HG02642 (cell line): ENCODE results near the gene GAREM1.

ENCODE experiments used
- ATAC-seq: cut with Tn5 transposase; IDR thresholded peaks from one replicate; pipeline ENCODE4 v1.9.1; 2021; ENCODE audit warnings: mild to moderate bottlenecking; ENCODE audit not compliant: unreplicated experiment, poor library complexity

GAREM1 gene

DNA sequence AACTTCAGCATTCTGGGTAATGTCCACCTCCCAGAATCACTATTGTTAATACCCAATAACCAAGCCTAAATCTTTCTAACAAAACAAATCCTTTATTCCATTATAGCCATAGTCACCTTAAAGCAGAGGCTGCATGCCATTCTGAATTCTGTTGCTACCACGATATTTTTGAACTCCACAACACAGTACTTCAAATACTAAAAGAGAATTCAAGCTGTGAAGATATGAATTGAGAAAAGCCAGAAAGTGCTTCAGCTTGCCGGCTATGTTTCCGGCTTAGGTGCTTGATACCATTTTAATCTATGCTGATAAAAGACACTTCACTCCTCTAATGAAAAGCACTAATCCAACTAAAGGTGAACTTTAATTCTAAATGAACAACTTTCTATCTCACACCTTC, 41.3 kb downstream of the GAREM1 start:
- ATAC-seq: no peak

DNA sequence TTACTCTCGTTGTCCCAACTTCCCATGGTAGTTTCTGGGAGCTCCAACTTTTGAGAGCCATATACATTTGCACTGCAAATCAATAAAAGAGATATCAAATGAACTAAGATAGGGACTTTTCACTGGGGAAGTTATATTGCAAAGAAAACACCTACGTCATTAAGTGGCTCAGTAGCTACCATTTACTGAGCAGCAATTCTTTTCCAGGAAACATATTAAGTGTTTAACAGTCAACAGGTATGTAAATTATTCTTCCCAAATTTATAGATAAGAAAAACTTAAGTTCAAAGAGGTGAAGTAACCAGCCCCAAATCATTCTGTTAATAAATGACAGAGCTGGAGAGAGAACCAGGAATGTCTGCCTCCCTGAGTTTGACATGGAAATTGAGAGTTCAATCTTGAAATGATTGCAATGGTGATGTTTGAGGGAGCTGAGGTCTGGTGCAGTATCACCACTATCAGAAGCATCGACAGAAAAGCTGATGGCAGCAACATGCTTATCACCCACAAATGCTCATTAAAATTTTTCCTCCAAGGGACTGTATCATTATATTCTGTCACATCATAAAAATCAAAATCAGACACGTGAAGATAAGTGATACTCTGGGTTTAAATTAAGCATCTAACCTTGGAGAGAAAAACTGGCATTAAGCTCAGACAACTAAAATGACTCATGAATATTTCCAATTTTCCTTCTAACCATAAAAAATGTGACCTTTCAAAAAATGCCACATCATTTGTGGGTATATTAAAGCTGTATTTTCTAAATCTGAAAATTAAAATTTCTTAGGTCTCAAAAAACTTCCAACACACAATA, 43.4 kb downstream of the GAREM1 start:
- ATAC-seq: no peak

DNA sequence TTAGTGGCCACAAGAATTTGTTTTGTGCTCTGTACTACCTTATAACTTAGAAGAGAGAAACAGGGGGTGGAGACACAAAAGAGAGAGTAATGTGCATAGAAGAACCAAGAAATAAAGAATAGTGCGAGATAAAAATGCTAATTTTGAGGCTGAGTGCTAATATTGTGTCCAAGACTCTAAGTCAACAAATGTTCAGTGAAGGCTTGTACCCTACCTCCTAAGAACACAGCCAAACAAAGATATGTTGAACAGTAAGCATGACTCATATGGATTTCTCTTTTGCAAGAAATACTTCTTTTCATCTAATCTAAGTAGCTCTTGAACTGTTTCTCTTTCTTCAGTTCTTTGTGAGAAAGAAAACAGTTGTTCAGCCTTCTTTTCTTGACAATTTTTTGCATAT, 45.2 kb downstream of the GAREM1 start:
- no peak for ATAC-seq

DNA sequence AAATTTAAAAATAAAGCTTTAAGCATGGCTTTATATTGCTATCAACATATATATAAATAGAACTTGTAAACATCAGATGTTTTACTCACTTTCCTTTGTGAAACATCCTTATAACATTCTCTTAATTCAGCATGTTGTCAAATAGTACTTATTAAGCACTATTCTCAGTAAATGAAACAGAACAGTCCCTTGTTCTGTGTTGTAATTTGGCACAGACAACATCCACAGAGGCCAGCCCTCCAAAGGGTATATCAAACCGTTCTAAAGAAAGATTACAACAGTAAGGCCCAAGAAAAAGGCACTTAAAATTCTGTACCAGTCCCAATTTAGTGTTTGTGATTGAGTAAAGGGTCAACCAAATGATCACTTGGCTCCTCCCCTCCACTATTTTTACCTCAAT, 46.0 kb downstream of the GAREM1 start:
- ATAC-seq: no peak

DNA sequence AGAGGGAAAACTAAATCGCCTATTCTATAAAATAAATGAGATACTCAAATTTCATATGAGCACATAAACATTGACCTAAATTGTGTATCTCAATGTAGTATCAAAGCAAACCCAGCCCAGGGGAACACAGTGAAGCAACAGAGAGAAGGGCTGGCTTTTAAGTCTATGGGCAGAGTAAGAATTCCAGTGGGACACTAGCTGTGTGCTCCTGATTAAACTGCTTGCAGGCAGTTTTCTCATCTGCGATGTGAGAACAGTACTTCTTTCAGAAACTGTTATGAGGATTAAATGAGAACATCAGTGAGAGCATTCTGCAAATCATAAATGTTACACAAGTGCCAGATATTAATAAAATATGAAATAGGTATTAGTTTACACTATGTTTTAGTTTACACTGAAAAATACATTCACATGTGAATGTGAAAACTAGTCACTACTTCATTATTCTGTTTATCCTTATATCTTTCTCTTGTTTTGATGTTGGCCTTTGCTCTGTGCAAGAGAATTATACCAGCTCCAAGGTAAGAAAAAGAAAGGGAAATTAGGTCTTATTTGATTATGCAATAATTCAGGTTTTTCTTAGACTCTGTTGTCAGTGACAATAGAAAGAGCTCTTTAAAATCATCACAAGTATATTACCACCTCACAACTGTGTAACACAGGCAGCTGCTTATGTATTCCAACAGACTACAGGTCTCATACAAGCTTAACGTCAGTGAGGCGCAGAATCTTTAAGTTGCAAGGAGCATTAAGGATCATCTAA, 47.5 kb downstream of the GAREM1 start:
- ATAC-seq: no peak

DNA sequence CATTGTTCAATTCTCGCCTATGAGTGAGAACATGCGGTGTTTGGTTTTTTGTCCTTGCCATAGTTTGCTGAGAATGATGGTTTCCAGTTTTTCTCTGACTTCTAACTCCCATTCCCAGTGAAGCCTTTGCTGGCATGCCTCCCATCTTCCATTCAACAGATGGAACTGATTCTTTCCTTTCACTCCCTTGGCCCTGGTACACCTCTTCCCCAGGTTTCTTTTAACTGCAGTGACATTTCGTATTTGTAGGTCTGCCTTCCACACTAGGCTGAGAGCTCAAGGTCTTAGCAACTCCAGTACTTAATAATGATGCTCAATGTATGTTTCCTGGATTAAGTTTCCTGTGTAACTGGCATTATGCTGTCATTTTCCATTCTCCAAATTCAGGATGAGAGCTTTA, 48.5 kb downstream of the GAREM1 start:
- no peak for ATAC-seq

DNA sequence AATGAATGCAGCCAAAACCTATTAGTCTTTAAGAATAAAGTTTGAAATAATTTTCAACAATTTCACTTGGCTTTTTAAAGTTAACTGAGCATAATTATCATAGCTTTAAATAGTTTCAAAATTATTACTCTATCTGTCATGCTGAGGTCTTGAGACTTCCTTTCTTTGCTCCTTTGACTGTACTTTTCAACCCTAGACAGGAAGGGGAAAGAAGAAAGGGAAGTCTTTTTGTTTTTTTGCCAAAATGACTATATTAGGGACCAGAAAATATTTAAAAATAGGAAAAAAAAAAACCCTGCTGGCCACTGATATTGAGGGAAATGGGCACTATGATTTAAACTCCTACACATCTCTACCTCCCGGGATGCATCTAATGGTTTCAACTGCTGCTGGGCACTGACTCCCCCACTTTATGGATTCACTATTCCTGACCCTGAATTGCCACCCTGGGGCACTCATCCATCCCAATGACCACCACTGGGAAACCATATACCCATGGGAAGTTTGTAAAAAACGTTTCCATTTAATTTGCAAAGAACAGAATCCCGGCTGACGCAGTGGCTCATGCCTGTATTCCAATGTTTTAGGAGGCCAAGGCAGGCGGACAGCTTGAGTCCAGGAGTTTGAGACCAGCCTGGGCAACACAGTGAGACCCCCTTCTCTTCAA, 50.5 kb downstream of the GAREM1 start:
- ATAC-seq: no peak

DNA sequence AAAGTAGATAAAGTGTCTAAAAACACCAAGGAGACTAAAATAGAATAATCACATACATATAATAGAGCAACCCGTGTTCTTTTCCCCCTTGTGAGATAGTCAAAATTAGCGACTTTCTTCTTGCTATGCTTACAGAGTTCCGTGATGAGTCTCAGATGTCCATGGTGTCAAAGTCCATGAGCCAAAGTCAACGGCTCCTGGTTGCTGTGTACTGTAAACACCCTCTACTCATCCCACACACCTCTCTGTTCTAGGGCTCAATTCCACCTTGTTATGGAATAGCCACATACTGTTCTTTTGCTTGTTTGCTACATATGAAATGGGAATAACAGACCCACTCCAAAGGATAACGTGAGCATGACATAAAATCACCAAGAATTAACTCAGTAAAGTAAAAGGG, 52.5 kb downstream of the GAREM1 start:
- ATAC-seq: no peak

DNA sequence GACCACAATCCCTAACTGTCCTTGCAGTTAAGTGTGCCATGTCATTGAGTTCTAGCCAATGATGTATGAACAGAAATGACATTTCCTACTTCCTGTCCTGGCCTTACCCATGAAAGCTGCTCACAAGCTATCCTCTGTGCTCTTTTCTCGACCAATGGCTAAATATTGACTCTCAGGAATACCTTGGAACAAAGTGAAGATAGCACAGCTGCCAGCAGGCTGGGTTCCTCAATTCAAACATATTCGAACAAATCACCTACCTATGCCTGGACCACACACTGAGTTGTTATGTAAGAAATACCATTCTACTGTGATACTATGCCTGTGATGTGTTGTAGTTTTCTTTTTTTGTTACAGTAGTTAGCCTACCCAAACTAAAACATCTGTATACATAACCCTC, 65.1 kb downstream of the GAREM1 start:
- ATAC-seq: no peak

DNA sequence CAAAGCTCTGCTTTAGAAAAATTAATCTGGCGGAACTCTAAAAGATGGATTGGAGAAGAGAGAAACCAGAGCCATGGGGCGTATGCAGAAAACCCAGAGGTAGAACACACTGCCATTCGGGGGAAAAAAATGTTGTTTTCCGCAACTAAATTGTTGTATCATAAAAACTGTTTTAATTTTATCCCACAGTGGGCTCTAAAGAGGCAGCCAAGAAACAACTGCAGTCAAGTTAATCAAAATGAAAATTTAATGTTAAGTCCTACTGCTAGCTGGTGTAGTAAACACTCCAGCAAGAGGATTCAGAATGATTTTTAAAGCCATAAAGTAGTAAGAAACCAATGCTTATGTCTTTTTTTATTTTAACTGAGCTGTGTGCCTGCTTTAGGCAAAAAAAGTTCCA, 69.1 kb downstream of the GAREM1 start:
- ATAC-seq: no peak

DNA sequence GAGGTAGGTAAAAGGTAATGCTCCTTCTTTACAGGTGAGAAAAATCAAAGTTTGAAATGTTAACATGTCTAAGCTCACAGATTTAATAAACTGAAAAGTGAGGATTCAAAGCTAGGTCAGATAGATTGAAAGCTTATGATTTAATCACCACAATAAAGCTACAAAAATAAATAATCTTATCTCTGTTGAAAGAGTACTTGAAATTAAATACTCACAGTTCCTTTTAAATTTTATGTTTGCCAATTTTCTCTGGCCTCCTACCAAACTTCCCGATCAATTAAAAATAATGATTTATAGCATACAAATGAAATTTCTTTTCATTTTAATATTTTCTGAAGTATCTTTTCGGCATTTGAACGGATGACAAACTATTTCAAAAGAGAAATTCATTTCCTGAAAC, 77.3 kb downstream of the GAREM1 start:
- no peak for ATAC-seq

DNA sequence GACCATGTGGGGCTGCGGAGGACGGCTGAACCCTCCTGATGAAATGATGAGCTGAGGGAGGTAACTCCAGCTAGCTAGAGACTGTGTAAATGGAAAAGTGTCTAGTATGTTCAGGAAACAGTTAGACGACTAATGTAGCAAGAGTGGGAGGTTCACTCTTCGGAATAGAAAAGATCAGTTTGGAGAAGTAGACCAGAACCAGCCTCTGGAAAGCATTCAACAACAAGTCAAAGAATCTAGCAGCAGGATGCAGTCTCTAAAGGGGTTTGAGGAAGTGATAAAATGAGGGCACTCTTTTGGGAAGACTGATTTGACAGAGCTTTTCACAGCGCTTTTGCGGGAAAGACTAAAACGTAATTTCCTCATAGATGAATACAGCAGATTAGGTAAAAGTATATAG, 79.6 kb downstream of the GAREM1 start:
- no peak for ATAC-seq

DNA sequence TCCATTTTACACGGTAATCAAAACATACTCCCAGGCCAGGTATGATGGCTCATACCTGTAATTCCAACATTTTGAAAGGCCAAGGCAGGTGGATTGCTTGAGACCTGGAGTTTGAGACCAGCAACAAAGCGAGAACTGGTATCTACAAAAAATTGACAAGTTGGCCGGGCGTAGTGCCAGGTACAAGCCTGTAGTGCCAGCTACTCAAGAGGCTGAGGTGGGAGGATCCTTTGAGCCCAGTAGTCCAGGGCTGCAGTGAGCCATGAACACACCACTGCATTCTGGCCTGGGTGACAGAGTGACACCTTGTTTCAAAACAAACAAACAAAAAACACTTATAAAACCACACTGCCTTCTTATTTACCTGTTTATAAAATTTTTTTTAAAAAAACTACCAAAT, 80.8 kb downstream of the GAREM1 start:
- ATAC-seq: no peak

DNA sequence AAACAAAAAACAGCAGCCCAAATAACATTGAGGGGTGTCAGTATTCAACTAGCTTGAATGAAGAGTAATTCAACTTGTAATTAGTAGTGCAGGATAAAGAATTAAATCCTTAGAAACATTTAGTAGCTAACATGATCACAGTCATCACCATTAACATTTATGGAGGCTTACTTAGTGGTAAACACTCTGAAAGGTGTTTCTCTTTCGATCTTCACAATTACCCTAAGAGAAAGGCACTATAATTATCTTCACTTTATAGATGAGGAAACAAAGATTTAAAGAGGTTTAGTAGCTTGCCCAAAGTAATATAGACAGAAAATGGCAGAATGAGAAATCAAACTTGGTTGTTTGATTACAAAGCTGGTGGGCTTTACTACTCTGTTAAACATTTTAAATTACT, 81.5 kb downstream of the GAREM1 start:
- ATAC-seq: no peak

DNA sequence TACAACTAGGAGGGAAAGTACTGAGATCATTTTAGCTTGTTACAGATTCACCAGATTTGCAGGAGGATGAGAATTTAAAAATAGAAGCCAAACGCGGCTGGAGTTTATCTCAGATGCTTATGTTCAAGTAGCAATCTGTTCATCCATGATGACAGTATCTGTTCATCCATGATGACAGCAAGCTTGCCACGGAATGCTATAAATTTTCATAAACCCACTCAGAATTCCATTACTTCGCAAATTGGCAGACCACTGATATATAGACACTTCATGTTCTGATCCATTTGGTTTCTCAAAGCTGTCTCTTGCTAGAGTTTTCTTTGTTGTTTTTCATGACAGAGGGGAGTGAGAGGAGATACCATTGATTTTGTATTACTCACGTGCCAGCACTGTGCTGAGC, 84.2 kb downstream of the GAREM1 start:
- ATAC-seq: no peak

DNA sequence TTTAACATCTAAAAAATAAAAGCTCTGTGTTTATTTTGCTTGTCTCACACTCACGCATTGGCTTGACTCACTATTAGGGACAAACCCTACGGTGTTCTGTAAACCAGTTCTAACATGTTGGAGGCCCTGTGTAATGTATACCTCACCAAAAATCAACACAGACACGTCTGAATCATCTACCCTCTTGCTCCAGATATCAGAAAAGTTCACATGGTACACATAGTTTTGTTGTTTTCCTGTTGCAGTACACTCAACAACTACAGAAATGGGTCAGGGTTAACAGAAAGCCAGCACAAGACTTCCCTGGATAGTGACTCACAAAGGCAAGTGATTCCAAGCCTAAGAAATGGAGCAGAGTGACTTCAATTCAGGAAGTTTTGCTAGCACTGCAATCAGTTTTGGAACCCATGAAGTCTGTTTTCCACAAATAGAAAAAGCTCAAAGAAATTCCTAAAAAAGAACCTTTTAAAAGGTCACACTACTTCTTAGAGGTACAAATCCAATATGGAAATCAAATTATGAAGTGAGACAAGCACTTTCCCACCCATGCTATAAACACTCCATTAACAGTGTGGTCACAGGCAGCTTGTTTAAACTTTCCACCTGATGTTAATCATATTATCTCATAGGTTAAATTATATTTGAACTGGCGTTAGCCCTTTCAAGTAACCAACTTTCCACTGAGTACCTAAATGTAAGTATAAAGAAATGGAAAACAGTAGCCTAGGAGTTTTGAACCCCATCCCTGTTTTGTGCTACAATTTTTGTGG, 87.4 kb downstream of the GAREM1 start:
- ATAC-seq: no peak

DNA sequence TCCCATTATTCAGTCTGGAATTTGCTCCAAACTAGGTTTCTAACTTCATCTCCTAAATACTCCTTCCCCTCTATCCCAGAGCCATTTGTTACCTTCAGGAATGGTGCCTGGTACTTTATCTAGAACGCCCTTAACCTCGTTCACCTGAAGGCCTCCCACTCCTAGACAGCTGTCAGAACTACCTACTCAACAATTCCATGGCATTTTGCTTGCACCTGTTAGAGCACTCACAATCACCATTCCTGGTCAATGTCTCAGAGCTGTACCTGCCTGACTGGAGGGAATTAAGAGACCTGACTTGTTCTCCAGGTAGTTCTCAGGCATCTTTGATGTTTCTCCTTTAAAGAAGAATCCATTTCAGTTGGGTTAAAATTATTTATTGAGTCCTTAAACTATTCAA, 88.9 kb downstream of the GAREM1 start:
- ATAC-seq: no peak

DNA sequence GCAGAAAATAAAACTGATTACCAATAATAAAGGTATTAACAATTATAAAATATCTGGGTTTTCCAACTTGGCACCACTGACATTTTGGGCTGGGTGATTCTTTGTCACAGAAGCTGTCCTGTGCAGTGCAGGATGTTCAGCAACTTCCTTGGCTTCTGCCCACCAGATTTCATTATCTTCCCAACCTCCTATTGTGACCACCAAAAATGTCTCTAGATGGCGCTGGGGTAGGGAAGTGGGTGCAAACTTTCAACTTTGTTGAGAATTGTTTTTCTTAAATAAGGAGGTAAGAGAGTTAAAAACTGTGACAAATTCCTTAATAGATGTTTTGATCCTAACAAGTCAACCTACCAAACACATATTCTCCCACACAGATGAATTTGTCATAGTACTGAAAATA, 90.1 kb downstream of the GAREM1 start:
- ATAC-seq: no peak

DNA sequence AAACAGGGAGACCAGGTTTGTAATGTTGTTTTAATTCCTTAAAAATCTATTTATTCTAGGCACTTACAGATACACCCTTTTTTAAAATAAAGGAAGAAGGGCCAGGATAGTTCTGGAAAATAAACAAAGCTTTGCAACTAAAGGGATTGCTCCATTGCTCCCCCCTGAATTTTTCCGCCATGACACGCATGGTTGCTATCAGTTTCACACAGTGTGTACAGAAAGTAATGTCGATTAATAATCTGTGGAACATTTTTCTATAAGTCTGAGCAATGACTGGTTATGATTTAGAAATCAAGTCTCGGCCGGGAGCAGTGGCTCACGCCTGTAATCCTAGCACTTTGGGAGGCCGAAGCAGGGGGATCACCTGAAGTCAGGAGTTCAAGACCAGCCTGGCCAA, 90.8 kb downstream of the GAREM1 start:
- no peak for ATAC-seq

DNA sequence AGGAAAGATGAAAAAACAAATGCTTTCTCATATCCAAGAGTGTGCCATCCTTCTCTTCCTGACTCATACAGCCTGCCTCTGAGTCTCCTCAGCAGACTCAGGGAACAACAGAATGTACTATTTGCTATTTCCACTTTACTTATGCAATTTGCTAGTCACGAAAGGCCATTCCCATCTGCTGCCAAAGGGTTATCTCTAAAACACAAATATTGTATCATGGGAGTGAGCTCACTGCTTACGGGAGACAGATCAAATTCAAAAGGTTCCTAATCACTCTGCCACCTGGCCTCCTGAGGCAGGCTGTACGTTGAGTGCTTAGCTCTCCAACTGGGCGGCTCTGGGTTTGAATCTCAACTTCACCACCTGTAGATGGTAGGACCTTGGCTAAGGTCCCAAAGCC, 92.0 kb downstream of the GAREM1 start:
- no peak for ATAC-seq

DNA sequence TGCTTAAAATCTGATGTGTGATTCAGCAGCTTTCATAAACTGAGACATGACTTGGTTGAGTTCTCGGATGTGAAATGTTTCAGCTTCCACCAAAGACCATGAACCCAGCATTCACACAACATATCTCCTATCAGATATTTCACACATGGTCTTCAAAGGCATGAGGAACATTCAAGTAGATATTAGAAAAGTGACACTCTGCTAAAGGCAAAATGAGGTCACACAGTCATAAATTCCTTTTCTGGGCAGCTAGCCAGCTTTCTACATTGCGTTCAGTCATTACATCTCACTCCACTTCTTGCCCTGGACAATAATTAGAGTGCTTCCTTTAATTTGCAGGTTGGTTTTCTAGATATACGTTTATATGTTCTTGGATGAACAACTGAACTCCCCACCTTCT, 96.7 kb downstream of the GAREM1 start:
- no peak for ATAC-seq
